Fibroblast of skin of left biceps (primary cell): ENCODE data around the gene SLC4A1.

Experiments
- DNase-seq, 2 experiments: peaks; one replicate each; pipeline ENCODE4 v3.0.0-alpha.2; 2013; ENCODE audit warnings: low read depth in 2 of 2

SLC4A1 gene

GRCh38 chr17:44284024-44284400 lies 16.1 kb upstream of the SLC4A1 start:
- DNase-seq = no peak

- no peak for DNase-seq
Measured at GRCh38 chr17:44283344-44284023, 15.5 kb upstream of the SLC4A1 start.

- DNase-seq = no peak
Measured at GRCh38 chr17:44282264-44282663, 14.3 kb upstream of the SLC4A1 start.

- DNase-seq = no peak
Measured at GRCh38 chr17:44281570-44281969, 13.6 kb upstream of the SLC4A1 start.

- no peak for DNase-seq
Measured at GRCh38 chr17:44280392-44280937, 12.5 kb upstream of the SLC4A1 start.

GRCh38 chr17:44279666-44280391 lies 11.9 kb upstream of the SLC4A1 start:
- peak in 1 of 2 experiments; percentile 4 for DNase-seq

GRCh38 chr17:44279346-44279665 lies 11.4 kb upstream of the SLC4A1 start:
- no peak for DNase-seq

- DNase-seq = no peak
Measured at GRCh38 chr17:44277976-44278375, 10.0 kb upstream of the SLC4A1 start.

GRCh38 chr17:44273607-44274006 lies 5.7 kb upstream of the SLC4A1 start:
- no peak for DNase-seq

- DNase-seq = no peak
Measured at GRCh38 chr17:44272954-44273353, 5.0 kb upstream of the SLC4A1 start.

- no peak for DNase-seq
Measured at GRCh38 chr17:44272321-44272951, 4.5 kb upstream of the SLC4A1 start.

GRCh38 chr17:44269535-44270240 lies 1.8 kb upstream of the SLC4A1 start:
- DNase-seq = no peak

GRCh38 chr17:44268709-44269534 lies 987 bp upstream of the SLC4A1 start:
- DNase-seq = no peak

GRCh38 chr17:44267165-44267455 lies 825 bp downstream of the SLC4A1 start:
- no peak for DNase-seq

- DNase-seq = no peak
Measured at GRCh38 chr17:44266402-44267164, 1.4 kb downstream of the SLC4A1 start.

- no peak for DNase-seq
Measured at GRCh38 chr17:44263345-44263902, 4.5 kb downstream of the SLC4A1 start.

- DNase-seq = no peak
Measured at GRCh38 chr17:44262654-44263225, 5.2 kb downstream of the SLC4A1 start.

GRCh38 chr17:44260296-44260695 lies 7.6 kb downstream of the SLC4A1 start:
- no peak for DNase-seq

GRCh38 chr17:44258811-44259351 lies 9.1 kb downstream of the SLC4A1 start:
- no peak for DNase-seq
